ENCODE measurements around the gene TBC1D17. TPM values are rescaled to one million over a fixed set of nuclear protein-coding genes. Genes with fewer than 3 reads are reported as not detected.

TBC1D17 gene
- total and polyA plus RNA-seq, 2 of the 13 experiments (the other 11 are each of a cell fraction or from before 2014, with no cell fraction given): 9.7 to 16.9 TPM

DNA sequence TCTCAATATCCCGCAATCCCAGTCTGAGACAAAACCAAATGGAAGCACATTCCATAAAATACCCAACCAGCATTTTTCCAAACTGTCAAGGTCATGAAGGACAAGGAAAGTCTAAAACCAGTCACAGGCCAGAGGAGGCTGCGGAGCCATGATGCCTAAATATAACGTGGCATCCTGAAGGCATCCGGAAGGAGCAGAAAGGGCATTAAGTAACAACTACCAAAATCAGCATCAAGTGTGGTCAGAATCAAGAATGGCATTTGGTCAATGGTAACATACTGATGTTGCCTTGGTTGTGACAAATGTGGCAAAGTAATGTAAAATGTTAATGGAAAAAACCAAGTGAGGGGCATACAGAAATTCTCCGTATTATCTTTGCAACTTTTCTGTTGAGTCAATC is 48.0 kb downstream of the TBC1D17 start:
- FAIRE-seq (no peak), DNase-seq (ENCODE audit: low spot score) (no peak), ATAC-seq (no peak)
- in situ Hi-C loops (cut with HindIII; ENCODE audit: extremely low pct_ligation_motif_present, low pct_unique_long_range_greater_than_20kb): no loop called here
- Histone ChIP-seq H3K4me1 (ENCODE audit: insufficient read depth, low read length) (peaks cover 27% of the 10 kb centered on the region), H3K4me2 (ENCODE audit: low read depth, low read length) (0 out of 2 replicates have a peak overlapping the region, but pooled peaks have one; percentile 1), H3K4me3 (replicated peaks in 1 of 3; ENCODE audit: insufficient read depth in 1 of 3, low read depth in 2 of 3, low read length in 3 of 3) (no peak overlapping the region), H4K20me1 (ENCODE audit: insufficient read depth, low read length) (peaks cover 2% of the 10 kb centered on the region; the same call in 1 of the 2 replicates), H2AFZ (ENCODE audit: low read length) (no peak overlapping the region), H3K27me3 (ENCODE audit: control insufficient read depth in 1 of 2, insufficient read depth in 2 of 2, low read length in 2 of 2) (no peaks in the 10 kb centered on the region; a peak in 1 of 5 replicates), H3K9ac (ENCODE audit: insufficient read depth, low read depth, low read length) (no peak overlapping the region), H3K79me2 (ENCODE audit: insufficient read depth, low read length) (peaks cover 64% of the 10 kb centered on the region), H3K9me3 (ENCODE audit: low read length) (no peaks in the 10 kb centered on the region), H3K27ac (ENCODE audit: extremely low read length, insufficient read depth, low read length) (no peak overlapping the region), H3K36me3 (replicated peaks in 1 of 2; ENCODE audit: control insufficient read depth in 1 of 2, insufficient read depth in 2 of 2, low read length in 2 of 2) (peaks cover 14 to 44% of the 10 kb centered on the region in 2 experiments; a peak in 4 of 5 replicates)
- ChIA-PET CTCF (ENCODE audit: low intra/inter-chr PET ratio, low total read pairs) (no interaction called here), POLR2A (no interaction called here)
- intact Hi-C loops (cut with micrococcal nuclease; ENCODE audit: unreplicated experiment): no loop called here
- 91% methylated on average over 5 of the region's 5 CpGs for WGBS (ENCODE audit: low lambda C conversion rate)
- no TSS peak for BruUV-seq (replicated peaks)
- TF ChIP-seq HNRNPLL (IDR thresholded peaks at IDR 0.05; ENCODE audit: low read depth, low read length, poor library complexity, severe bottlenecking) (no peak), TCF7L2 (IDR thresholded peaks at IDR 0.05; ENCODE audit: low read depth, low read length) (no peak), SUZ12 (IDR thresholded peaks at IDR 0.05; ENCODE audit: low read depth, low read length) (no peak), PPARG (CRISPR knock-in tag; conservative IDR thresholded peaks at IDR 0.05) (no peak), MEIS2 (CRISPR knock-in tag; IDR thresholded peaks at IDR 0.05) (no peak), TAF15 (IDR thresholded peaks at IDR 0.05; ENCODE audit: low read depth, low read length, poor library complexity, severe bottlenecking) (no peak), ZNF121 (CRISPR knock-in tag; IDR thresholded peaks at IDR 0.05) (no peak), ZNF563 (CRISPR knock-in tag; IDR thresholded peaks at IDR 0.05) (no peak), ATF1 (CRISPR knock-in tag; IDR thresholded peaks at IDR 0.05) (no peak), ZSCAN5A (CRISPR knock-in tag; IDR thresholded peaks at IDR 0.05; ENCODE audit: borderline replicate concordance) (no peak), CEBPZ (IDR thresholded peaks at IDR 0.05; ENCODE audit: low read length) (no peak), ATF4 (CRISPR knock-in tag; IDR thresholded peaks at IDR 0.05) (no peak), FOXM1 (CRISPR knock-in tag; IDR thresholded peaks at IDR 0.05) (no peak), POLR2AphosphoS2 (IDR thresholded peaks at IDR 0.05; ENCODE audit: low read depth, low read length) (no peak), HIVEP1 (CRISPR knock-in tag; IDR thresholded peaks at IDR 0.05) (no peak), TGIF2 (CRISPR knock-in tag; IDR thresholded peaks at IDR 0.05) (no peak), ZNF362 (CRISPR knock-in tag; IDR thresholded peaks at IDR 0.05; ENCODE audit: borderline replicate concordance) (no peak)
